HG03103 (cell line): ENCODE results near the gene DUSP19.
A peak's percentile ranks its signal among the peaks of the same experiment; 100 is the strongest.

Source experiments
- ATAC-seq: cut with Tn5 transposase; IDR thresholded peaks from one replicate; pipeline ENCODE4 v1.9.1; 2021; ENCODE audit warnings: low read depth; ENCODE audit not compliant: unreplicated experiment

Gene DUSP19

GRCh38 chr2:183124222-183124956 lies 45.8 kb downstream of the DUSP19 start, which contains the start of gene NUP35:
Gene NUP35 (plus strand): TSS chr2:183124443. CDS start chr2:183124458, 15 bp downstream.
- ATAC-seq, result peak; percentile 78

DNA sequence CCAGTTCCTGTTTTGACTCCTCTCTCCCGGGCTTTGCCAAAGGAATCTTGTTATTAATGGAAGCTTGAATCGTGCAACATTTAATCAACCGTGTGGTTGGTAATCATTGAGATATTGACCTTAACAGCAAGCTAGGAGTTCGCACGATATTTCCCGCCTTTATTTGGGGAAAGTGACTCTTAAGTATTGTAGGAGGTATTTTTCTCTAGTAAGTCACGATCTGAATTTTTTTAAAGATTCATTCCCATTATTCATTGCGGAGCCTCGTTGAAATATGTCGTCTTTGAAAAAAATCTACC lies 46.4 kb downstream of the DUSP19 start:
- no peak for ATAC-seq

DNA sequence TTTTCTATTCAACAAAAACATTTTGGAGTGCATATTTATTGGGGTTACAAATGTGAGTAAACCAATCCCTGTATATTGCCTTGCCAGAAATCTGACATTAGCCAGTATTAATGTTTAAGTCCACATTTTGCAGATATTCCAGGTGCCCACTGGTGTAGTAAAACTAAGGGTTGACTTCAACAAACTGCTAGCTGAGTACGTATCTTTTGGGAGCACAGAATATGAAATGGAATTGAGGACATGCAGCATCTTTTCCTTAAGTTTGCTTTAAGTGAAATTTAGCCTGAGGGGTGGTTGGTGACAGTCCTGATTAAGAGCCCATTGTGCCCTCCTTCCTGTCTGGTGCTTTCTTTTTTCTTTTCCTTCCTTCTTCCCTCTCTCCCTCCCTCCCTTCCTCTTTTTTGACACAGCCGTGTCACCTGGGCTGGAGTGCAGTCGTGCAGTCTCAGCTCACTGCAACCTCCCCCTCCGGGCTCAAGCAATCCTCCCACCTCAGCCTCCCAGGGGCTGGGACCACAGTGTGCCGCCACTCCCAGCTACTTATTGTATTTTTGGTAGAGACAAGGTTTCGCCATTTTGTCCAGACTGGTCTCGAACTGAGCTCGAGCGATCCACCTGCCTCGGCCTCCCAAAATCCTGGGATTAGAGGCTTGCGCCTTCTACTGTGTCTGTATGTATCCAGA lies 47.3 kb downstream of the DUSP19 start:
- no peak for ATAC-seq

- no peak for ATAC-seq
These were observed 48.1 kb downstream of the DUSP19 start for GRCh38 chr2:183126635-183127034.

DNA sequence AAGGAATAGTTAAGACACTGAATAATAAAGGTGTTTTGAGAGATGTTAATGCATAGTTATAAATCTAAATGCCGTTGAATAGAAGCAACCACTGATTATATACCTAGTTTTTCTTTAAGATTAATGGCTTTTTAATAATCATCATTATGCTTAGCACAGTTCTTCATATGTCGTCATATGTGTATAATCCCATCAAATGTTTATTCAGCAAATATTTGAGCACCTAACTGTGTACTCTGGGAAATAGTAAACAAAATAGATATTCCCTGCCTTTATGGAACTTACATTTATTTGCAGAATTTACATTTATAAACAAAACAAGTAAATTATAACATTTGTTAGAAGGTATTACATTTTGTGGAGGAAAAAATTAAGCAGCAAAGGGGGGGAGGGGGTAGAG lies 55.5 kb downstream of the DUSP19 start:
- no peak for ATAC-seq

DNA sequence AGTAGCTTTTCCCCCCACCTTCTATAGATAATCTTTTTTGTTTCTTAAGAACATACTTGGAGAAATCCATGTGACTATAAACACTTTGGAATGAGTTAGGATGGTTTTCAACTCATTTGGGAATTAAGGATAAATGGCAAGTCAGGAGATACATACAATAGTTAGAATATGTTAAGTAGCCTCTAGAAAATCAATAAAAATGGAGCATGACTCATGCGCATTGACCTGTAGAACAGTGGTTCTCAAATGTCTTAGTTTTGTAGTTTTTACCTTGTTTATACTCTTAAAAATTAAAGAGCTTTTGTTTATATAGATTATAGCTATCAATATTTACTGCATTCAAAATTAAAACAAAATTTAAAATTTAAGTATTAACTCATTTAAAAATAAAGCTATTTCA lies 70.4 kb downstream of the DUSP19 start:
- ATAC-seq, result no peak

GRCh38 chr2:183149489-183149888 lies 70.9 kb downstream of the DUSP19 start:
- no peak for ATAC-seq
